Activated T-cell treated with anti-CD3 and anti-CD28 coated beads for 4 hours (primary cell): Measurements from ENCODE around the gene POLR2M.

Experiments used
- DNase-seq: peaks from one replicate; pipeline ENCODE4 v3.0.0-alpha.2; 2020

The POLR2M gene

DNA sequence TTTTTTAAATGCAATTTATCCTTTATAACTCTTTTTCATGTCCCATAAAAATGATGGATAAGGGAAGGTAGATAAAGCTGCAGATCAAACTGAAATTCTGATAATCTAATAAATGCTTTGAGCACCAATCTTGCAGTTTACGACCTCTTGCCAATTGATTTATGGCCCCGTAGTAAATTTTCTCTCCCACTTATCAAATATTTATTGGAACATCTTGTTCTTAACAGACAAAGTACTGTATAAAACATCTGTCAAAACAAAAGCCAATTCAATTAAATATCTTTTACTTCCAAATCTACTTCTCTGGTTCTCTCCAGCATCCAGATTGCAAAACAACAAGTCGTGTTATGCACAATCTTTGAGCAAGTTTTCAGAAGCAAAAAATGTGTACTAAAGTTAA, 34.6 kb downstream of the POLR2M start:
- no peak for DNase-seq

DNA sequence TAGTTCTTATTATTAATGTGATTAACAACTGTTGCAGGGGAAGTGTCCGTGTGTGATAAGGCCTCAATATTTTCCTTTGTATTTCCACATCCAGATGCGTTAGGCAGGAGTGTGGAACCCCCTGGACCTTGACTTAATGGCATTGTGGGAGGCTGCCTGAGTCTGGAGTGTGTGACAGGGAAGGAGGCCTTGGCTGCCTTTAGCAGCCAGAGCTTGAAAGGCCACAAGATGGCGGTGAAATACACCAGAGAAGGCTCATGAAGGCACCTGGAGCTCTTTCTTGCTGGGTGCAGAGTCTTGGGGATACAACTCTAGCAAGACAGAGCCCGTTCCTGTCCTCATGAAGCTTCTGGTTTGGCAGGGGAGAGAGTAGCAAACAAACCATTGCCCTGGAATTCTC, 36.9 kb downstream of the POLR2M start:
- DNase-seq, result no peak

DNA sequence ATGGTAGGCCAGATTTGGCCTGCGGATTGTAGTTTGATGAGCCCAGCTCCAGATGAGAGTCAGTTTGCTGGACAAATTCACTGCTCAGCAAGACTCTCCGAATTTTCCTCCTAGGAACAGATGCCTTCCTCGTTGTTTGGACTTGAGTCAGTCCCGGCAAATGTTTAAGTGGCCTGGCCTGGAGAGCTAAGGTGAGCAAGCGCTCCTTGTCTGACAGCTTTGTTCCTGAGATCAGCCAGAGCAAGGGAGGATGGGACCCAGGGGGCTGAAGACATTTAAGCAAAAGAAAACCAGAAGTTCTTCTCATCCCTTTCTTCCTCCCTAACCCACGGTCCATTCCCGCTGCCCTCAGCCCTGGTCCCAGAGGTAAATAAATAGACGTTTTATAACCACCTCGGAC, 40.3 kb downstream of the POLR2M start:
- DNase-seq, result no peak

DNA sequence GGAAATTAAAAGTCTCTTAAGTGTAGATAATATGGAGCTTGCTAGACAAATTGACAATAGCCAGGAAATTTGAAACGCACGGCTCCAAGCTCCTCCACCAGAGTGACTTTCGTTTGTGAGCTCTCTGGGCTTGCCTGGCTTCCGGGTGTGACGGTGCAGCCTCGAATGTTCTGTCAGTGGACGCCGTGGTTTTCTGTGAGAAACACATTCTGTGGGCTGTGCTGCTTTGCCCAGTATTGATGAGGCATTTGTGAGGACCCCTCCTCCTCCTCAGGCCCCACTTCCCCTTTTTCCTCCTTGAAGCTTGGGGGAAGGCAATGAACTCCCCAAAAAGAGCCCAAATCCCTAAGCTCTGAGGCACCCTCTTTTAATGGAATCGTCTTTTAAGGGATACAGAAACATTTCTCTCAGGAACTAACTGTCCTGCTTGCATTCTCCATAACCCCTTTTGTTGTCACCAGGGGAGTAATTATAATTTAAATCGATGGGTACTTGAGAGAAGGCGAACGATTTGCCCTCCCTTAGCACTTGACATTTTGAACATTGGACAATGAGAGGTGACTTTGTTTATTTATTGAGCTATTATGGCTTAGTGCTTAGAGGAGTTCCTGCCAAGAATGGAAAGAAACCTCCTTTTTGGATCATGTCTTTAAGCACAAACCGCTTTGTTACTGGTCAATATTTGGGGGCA, 40.8 kb downstream of the POLR2M start:
- no peak for DNase-seq

DNA sequence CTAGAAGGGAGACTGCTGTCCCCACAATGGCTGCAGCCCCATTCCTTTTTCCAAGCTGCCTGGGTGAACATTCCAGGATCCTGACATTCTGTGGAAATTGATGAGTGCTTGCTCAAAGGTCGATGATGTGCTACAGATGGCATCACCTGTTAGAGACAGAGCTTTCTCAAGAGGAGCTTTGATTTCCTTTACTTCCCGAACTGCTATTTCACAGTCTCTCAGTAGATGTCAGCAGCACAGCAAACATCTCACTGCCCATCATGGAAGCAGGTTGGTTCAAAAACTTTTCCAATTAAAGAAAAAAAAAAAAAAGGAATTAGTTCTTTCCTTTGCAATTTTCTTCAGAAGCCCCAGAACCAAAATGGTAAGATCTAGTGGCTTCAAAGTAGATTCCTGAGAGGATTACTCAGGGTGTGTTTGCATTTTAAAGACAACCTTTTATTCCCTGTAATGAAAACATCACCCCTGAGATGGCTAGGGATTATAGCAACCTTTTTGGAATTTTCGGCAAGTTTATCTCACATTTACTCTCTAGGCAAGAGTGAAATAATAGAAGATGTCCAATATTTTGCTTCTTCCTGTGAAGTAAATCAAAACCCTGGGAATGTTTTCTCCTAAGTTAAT, 44.8 kb downstream of the POLR2M start:
- no peak for DNase-seq

DNA sequence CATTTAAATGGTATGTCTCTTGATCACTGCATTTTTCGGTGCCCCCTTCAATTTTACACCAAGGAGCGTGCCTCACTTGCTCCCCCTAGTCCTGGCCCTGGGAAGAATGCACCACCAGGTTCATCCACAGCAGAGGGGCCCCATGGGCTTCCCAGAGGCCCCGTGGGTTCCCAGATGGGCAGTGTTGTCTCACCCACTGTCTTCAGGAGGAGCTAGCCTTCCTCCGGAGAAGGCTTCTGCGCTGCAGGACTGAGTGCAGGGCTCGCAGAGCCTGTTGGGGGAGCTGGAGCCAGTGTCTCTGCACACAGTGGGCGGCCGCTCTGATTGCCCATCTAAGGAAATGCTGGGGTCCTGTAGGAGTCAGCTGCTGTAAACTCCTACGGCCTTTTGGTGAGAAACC, 45.9 kb downstream of the POLR2M start:
- DNase-seq, result no peak

DNA sequence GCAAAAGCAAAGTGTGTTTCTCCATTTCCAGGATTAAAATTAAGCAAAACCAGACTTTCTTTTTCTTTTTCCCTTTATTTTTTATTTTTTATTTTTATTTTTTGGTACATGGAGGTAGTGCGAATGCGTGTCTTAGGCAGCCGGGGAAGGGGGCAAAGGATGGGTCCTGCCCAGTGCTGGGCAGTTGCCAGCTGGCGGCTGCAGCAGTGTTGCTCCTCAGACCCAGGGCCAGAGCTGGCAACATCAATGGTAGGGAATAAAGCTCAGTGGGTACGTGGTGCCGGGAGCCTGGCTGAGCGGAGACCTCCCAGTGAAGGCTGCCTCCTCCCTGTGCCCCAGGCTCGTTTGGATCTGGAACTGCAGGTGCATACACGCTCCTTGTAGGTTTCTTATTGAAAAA, 46.3 kb downstream of the POLR2M start:
- no peak for DNase-seq

DNA sequence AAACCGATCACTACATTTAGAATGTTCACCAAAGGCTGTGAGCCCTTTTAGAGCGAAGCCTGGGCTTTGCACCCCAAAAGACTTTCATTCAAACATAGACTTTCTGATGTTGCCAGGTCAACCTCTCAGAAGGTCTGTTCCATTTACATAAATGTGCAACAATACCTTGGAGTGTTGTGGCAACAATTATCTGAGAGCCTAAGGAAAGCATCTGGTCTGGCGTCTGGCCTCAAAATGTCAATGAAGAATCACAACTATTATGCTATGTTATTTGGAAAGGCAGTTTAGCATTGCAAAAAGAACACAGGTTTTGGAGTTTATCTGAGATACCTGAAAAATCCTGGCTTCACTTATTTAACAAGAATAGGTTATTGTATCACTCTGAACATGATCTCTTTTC, 50.0 kb downstream of the POLR2M start:
- DNase-seq, result no peak

DNA sequence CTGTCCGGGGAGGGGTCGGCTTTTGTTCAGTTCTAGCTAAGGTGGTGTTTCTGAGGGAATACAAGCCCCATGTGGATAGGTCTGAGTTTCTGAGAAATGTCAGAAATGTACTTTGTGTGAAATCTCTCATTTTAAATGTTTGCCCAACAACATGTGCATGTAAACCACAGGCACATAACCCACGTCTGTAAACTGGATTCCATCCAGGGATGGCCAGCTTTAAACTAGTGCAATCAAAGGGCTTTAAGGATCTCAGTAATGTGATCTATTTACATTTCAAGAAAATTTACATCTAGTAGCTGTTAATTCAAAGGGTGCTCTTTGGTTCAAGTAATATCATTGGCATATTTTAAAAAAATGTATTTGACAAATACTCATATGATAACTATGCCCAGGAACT, 52.0 kb downstream of the POLR2M start:
- no peak for DNase-seq

DNA sequence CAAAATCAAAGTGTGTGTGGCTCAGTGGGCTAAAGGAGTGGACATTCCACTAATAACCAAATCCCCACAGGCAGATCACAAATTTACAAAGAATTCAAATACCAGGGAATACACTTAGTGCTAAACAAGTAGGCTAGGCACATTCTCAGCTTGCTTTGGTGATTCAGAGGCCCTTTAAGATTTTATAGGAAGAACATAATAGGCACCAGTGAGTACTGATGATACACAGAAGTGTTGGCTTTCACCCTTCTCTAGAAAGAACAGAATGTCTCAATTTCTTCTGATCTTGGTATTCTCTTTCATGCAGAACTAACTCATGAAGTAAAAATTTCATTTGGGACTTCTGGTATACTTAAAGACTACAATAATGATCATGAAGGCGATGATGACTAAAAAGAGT, 55.0 kb downstream of the POLR2M start:
- DNase-seq, result no peak

DNA sequence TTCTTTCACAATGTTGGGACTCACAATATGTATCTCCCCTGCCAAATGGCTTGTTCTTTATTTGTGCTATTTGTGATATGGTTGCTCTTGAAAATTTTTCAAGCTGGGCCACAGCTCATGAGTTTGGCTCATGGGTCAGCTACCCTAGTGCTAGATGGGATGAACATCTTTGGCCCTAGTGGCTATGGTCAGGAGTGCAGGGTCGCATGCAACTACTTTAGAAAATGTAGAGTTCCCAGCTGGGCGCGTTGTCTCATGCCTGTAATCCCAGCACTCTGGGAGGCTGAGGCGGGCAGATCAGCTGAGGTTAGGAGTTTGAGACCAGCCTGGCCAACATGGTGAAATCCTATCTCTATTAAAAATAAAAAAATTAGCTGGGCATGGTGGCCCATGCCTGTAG, 55.8 kb downstream of the POLR2M start:
- DNase-seq, result no peak

DNA sequence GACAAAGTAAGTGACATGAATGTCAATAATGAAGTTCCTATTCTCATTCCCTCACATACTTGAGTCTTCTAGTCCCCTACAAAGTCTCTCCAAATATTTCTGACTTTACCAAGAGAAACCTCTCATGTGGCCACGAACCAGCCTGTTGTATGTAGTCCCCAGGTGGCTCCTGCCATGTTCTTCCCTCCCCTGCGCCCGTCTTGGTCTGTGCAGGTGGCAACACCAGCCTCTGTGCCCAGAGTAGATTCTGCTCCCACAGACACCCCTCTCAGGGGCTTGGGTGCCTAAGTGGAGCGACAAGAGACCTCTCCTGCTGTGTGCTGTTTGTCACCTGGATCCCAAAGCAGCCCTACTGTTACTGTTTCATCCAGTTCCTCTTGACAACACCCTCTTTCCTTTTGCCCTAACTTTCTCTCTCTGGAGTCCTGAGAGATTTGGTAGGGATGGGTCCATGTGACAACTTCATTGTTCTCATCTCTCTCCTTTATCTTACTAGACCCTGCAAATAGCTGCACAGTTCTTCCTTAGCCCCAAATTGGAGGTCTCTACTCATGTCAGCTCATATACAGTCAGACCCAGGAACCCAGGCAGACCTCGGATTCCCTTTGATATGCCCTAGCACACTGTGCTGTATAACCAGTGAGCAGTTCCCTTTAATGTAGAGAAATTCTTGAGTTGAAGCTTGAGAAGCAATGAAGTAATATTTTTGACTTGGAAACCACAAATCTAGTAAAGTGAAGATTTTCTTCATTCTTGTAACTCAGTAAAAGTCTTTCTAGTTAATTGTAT, 56.9 kb downstream of the POLR2M start:
- DNase-seq, result no peak
